CD4-positive, CD25-positive, alpha-beta regulatory T cell (primary cell): ENCODE data around the gene FLT1. TPM values are rescaled to one million over a fixed set of nuclear protein-coding genes. Genes with fewer than 3 reads are reported as not detected.
A peak's percentile ranks its signal among the peaks of the same experiment; 100 is the strongest.

ENCODE experiments used
- ATAC-seq, 2 donors: fragments of 150-1000 bp; cut with Tn5 transposase; one replicate each; pipeline ENCODE4 v1.10.0; 2021; ENCODE audit warnings: low read depth in 2 of 2, moderate number of reproducible peaks in 2 of 2, moderate library complexity in 1 of 2
- DNase-seq, 3 donors: peaks; one replicate each; pipeline versions ENCODE4 v3.0.0 to v3.0.0-alpha.2; 2012 to 2022; ENCODE audit warnings: mixed read lengths in 1 of 3
- H3K27ac ChIP-seq: one replicate; pipeline ENCODE4 v1.7.0; 2013; ENCODE audit warnings: mild to moderate bottlenecking, low read length; ENCODE audit not compliant: insufficient read depth, poor library complexity, severe bottlenecking
- H3K27me3 ChIP-seq: one replicate; pipeline ENCODE4 v1.7.0; 2013; ENCODE audit warnings: low read length; ENCODE audit not compliant: control insufficient read depth, insufficient read depth
- H3K36me3 ChIP-seq: one replicate; pipeline ENCODE4 v1.7.0; 2013; ENCODE audit warnings: mild to moderate bottlenecking, low read length, moderate library complexity; ENCODE audit not compliant: control insufficient read depth, insufficient read depth
- H3K4me1 ChIP-seq: 2 replicates; pipeline ENCODE4 v1.7.0; 2013; ENCODE audit warnings: mild to moderate bottlenecking, low read length; ENCODE audit not compliant: insufficient read depth, control insufficient read depth, poor library complexity, severe bottlenecking
- H3K4me3 ChIP-seq: one replicate; pipeline ENCODE4 v1.7.0; 2013; ENCODE audit warnings: low read depth, mild to moderate bottlenecking, low read length, moderate library complexity
- H3K9me3 ChIP-seq, 2 experiments: 1 replicate in 1 of 2; 2 replicates in 1 of 2; pipeline ENCODE4 v1.7.0; 2013; ENCODE audit warnings: low read length in 2 of 2, mild to moderate bottlenecking in 1 of 2, moderate library complexity in 1 of 2; ENCODE audit not compliant: control insufficient read depth in 2 of 2
- H3K27ac Mint-ChIP-seq, 3 donors: one replicate each; pipeline ENCODE4 v1.8.0; 2020 to 2022; ENCODE audit warnings: mild to moderate bottlenecking in 3 of 3, mixed read lengths in 3 of 3, moderate library complexity in 2 of 3
- H3K27me3 Mint-ChIP-seq: one replicate; pipeline ENCODE4 v1.8.0; 2022; ENCODE audit warnings: mild to moderate bottlenecking, mixed read lengths
- H3K36me3 Mint-ChIP-seq: one replicate; pipeline ENCODE4 v1.8.0; 2020; ENCODE audit warnings: mixed read lengths
- H3K4me1 Mint-ChIP-seq, 4 donors: one replicate each; pipeline ENCODE4 v1.8.0; 2020 to 2022; ENCODE audit warnings: mixed read lengths in 4 of 4, mild to moderate bottlenecking in 1 of 4
- H3K4me3 Mint-ChIP-seq, 4 donors: one replicate each; pipeline ENCODE4 v1.8.0; 2020 to 2022; ENCODE audit warnings: mild to moderate bottlenecking in 4 of 4, mixed read lengths in 4 of 4, moderate library complexity in 3 of 4
- H3K9me3 Mint-ChIP-seq, 7 donors: one replicate each; pipeline ENCODE4 v1.8.0; 2020 to 2022; ENCODE audit warnings: mixed read lengths in 7 of 7, mild to moderate bottlenecking in 3 of 7, moderate library complexity in 2 of 7
- polyA plus RNA-seq, 4 donors: library from polyadenylated mRNA; unstranded; fragments of 300-500 nt; fragmentation: Illumina TruSeq; gene quantifications; one replicate each; pipeline ENCODE4 v1.2.3, GENCODE V29; 2021
- total RNA-seq: library from RNA; stranded (reverse); gene quantifications from one replicate; pipeline ENCODE4 v1.2.3, GENCODE V29; 2022

FLT1 gene
- total and polyA plus RNA-seq, 5 donors from 2014 or later = 0.11 to 0.89 (median 0.28) TPM; not detected in 2

DNA sequence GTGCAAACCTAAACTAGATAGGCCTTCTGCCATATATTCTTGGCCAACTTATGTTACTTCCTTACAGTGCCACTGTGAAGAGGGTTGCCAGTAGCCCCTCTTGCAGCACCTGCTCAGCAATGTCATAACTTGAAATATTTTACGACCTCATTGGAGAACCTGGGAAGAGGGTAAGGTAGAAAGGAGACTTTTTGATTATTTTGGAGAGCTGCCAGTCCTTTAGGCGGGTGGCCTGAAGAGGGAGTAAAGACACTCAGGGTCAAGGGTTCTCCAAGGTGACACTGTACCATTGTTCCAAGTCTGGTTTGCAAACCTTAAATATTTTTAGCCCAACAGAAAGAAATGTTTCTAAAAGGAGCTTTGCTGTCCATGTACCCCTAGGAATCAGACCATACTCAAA lies 118.3 kb downstream of the FLT1 start:
- DNase-seq (no peak), ATAC-seq (no peak)
- H3K4me3 Mint-ChIP-seq = no peak overlapping the region
- no peak overlapping the region for H3K4me3 ChIP-seq
- H3K9me3 ChIP-seq = no peaks in the 10 kb centered on the region
- H3K27me3 ChIP-seq = peaks cover 7% of the 10 kb centered on the region
- H3K36me3 ChIP-seq = no peaks in the 10 kb centered on the region
- no peaks in the 10 kb centered on the region for H3K4me1 ChIP-seq
- H3K27me3 Mint-ChIP-seq = peaks cover 6% of the 10 kb centered on the region
- H3K9me3 Mint-ChIP-seq = no peaks in the 10 kb centered on the region
- H3K4me1 Mint-ChIP-seq = no peaks in the 10 kb centered on the region
- H3K27ac ChIP-seq = no peak overlapping the region
- no peak overlapping the region for H3K27ac Mint-ChIP-seq
- H3K36me3 Mint-ChIP-seq = no peaks in the 10 kb centered on the region

DNA sequence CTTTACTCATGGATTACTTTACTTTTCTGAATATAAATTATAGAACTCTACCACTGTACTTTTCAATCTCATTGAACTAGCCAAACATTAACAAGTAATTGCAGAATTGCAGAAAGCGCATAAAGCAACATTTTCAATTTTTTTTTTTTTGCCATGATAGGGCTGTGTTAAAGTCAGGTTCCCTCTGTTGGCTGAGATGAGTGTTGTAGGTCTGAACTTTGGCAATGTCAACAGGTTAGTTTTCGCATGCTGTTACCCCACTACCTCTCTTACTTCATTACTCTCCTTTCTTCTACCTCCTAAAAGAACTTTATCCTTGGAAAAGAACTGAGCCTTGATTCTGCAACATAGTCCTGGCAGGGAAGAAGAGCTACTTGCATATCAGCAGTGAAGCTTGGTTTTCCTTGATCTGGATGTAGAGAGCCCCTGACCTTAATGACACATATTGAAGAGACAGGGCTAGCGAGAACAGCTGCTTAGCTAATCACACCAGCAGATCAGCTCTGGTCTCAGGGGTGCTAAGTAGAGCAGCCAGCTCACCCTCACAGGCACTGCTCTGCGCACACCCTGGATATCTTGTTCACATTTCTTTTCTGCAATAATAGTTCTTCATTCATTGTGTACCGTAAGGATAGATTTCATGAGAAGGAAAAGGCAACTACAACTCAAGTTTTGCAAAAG lies 119.5 kb downstream of the FLT1 start:
- no peaks in the 10 kb centered on the region for H3K9me3 ChIP-seq
- H3K4me1 ChIP-seq = no peaks in the 10 kb centered on the region
- no peaks in the 10 kb centered on the region for H3K36me3 ChIP-seq
- ATAC-seq = no peak
- H3K4me3 ChIP-seq = no peak overlapping the region
- H3K4me3 Mint-ChIP-seq = no peak overlapping the region
- no peaks in the 10 kb centered on the region for H3K9me3 Mint-ChIP-seq
- no peak overlapping the region for H3K27ac Mint-ChIP-seq
- DNase-seq = no peak
- H3K36me3 Mint-ChIP-seq = no peaks in the 10 kb centered on the region
- peaks cover 6% of the 10 kb centered on the region for H3K27me3 Mint-ChIP-seq
- H3K4me1 Mint-ChIP-seq = no peaks in the 10 kb centered on the region
- no peak overlapping the region for H3K27ac ChIP-seq
- H3K27me3 ChIP-seq = peaks cover 7% of the 10 kb centered on the region

DNA sequence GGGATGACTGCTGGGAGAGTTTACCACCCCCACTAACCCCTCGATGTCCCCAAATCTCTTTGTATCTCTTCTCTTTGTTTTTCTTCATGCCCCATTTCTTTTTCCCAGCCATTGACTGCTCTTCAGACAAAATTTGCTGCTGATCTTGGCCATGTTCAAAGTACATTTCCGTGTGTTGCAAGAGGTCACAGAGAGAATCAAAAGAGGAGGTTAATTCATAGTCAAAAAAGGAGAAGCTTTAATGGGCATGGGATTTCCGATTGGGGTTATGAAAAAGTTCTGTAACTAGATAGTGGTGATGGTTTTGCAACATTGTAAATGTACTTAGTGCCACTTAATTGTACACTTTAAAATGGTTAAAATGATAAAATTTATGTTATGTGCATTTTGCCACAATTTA lies 121.1 kb downstream of the FLT1 start:
- Histone ChIP-seq H3K36me3 (no peaks in the 10 kb centered on the region), H3K27me3 (peaks cover 7% of the 10 kb centered on the region), H3K4me1 (no peaks in the 10 kb centered on the region), H3K27ac (no peak overlapping the region), H3K9me3 (no peaks in the 10 kb centered on the region), H3K4me3 (no peak overlapping the region)
- Mint-ChIP-seq H3K4me1 (no peaks in the 10 kb centered on the region), H3K27ac (no peak overlapping the region), H3K4me3 (no peak overlapping the region), H3K27me3 (peaks cover 14% of the 10 kb centered on the region), H3K36me3 (no peaks in the 10 kb centered on the region), H3K9me3 (peaks cover 0 to 1% (median 0%) of the 10 kb centered on the region in 7 donors)
- ATAC-seq (no peak), DNase-seq (no peak)

DNA sequence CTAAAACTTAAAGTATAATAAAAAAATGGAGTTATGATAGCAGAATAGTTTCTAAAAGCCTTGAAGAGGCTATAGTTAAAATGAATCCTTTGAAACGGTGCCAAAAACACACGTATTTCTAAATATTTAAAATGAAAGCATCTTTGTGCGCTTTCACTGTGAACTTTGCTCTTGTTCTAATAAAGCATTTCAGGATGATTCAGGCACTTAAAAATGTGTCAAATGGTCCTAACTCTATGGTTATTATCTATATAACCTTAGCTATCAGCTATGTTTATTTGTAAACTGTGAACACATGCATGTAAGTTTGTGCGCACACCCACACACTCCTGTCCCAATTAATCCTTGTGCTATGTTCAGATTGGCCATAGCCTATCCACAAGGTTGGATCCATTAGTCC lies 124.5 kb downstream of the FLT1 start:
- Histone ChIP-seq H3K4me3 (no peak overlapping the region), H3K9me3 (no peaks in the 10 kb centered on the region), H3K27ac (no peak overlapping the region), H3K36me3 (no peaks in the 10 kb centered on the region), H3K27me3 (no peaks in the 10 kb centered on the region), H3K4me1 (no peaks in the 10 kb centered on the region)
- Mint-ChIP-seq H3K36me3 (no peaks in the 10 kb centered on the region), H3K27me3 (peaks cover 14% of the 10 kb centered on the region), H3K4me1 (no peaks in the 10 kb centered on the region), H3K4me3 (no peak overlapping the region), H3K27ac (no peak overlapping the region), H3K9me3 (peaks cover 0 to 3% (median 0%) of the 10 kb centered on the region in 7 donors)
- ATAC-seq (no peak), DNase-seq (no peak)

DNA sequence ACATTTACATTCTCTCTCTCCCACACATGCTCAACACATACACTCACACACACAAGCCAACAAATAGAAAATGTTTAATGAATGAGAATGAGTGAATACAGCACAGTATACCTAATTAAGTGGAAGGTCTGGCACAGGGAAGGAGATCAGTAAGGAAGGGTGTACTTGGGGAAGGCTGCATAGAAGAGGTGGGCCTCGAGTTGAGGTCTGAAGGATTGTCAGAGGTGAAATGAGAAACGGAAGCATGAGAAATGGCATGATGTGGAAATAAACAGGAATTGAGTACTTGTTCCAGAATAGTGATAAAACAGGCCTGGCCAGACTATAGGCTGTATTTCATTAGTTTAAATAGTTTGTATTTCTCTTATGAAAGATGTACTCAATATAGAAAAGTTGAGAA lies 136.2 kb downstream of the FLT1 start:
- ATAC-seq = no peak
- H3K4me3 Mint-ChIP-seq = no peak overlapping the region
- no peaks in the 10 kb centered on the region for H3K27me3 Mint-ChIP-seq
- no peaks in the 10 kb centered on the region for H3K27me3 ChIP-seq
- H3K36me3 ChIP-seq = no peaks in the 10 kb centered on the region
- H3K4me3 ChIP-seq = no peak overlapping the region
- no peak for DNase-seq
- H3K36me3 Mint-ChIP-seq = no peaks in the 10 kb centered on the region
- H3K9me3 Mint-ChIP-seq = peaks cover 0 to 3% (median 0%) of the 10 kb centered on the region in 7 donors
- no peaks in the 10 kb centered on the region for H3K9me3 ChIP-seq
- no peak overlapping the region for H3K27ac Mint-ChIP-seq
- peaks cover 5 to 24% (median 8%) of the 10 kb centered on the region in 4 donors for H3K4me1 Mint-ChIP-seq
- peaks cover 7% of the 10 kb centered on the region for H3K4me1 ChIP-seq
- H3K27ac ChIP-seq = no peak overlapping the region

DNA sequence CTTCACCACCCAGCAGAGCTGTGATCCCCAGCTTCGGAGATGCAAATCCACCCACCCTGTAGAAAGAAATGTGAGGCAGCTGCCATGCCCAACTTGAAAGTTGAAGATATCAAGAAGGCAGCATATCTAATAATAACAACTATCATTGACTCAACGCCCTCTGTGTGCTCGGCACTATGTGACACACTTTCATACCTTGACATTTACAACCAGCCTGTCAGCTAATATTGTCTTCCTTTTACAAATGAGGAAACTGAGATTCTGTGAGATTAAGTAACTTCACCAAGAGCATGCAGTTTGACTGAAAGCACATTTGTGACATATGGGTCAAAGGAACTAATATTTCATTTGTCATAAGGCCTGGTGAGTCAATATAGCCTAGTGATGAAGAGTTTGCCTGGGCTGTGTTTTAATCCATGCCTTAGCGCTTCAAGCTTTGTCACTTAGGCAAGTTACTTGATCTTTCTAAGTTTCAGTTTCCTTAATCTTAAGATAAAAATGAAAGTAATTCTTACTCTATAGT lies 137.0 kb downstream of the FLT1 start:
- Mint-ChIP-seq H3K27ac (peak overlapping the region; percentile 16 to 63 (median 33)), H3K36me3 (no peaks in the 10 kb centered on the region), H3K27me3 (no peaks in the 10 kb centered on the region), H3K4me3 (peak overlapping the region in 2 of 4 donors; percentile 28 to 30), H3K4me1 (peaks cover 5 to 26% (median 8%) of the 10 kb centered on the region in 4 donors), H3K9me3 (peaks cover 0 to 3% (median 0%) of the 10 kb centered on the region in 7 donors)
- no peaks in the 10 kb centered on the region for H3K27me3 ChIP-seq
- H3K27ac ChIP-seq = no peak overlapping the region
- H3K4me3 ChIP-seq = peak overlapping the region; percentile 27
- H3K9me3 ChIP-seq = no peaks in the 10 kb centered on the region
- no peaks in the 10 kb centered on the region for H3K36me3 ChIP-seq
- peaks cover 7% of the 10 kb centered on the region for H3K4me1 ChIP-seq
- ATAC-seq (peak; percentile 12 to 40), DNase-seq (peak in 1 of 3 donors; percentile 61)

DNA sequence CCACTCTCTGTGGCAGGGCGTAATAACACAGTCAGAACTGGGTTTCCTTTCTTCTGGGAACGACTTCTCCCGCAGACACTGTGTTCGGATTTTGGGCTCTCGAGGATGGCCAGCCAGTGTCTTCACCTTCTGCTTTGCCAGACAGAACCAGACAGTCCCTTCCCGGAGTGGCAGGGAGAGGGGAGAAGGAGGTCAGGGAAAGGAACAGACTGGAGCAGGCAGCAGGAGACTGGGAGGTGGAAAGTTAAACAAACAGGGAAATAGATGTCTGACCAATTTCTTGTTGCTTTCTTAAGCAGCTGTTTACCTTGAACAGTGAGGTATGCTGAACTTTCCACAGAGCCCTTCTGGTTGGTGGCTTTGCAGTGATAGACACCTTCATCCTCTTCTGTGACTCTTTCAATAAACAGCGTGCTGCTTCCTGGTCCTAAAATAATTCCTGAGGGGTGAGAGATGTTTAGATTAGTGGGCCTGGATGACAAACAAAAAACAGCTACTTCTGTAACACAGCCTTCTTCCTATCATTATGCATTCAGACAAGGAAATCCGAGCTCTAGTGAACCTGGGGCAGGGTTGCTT lies 137.6 kb downstream of the FLT1 start:
- H3K36me3 ChIP-seq = no peaks in the 10 kb centered on the region
- H3K27ac ChIP-seq = no peak overlapping the region
- no peaks in the 10 kb centered on the region for H3K9me3 ChIP-seq
- Mint-ChIP-seq H3K27me3 (no peaks in the 10 kb centered on the region), H3K9me3 (peaks cover 0 to 6% (median 0%) of the 10 kb centered on the region in 7 donors), H3K27ac (peak overlapping the region in 2 of 3 donors; percentile 16 to 63), H3K36me3 (no peaks in the 10 kb centered on the region), H3K4me3 (peak overlapping the region in 2 of 4 donors; percentile 13 to 28), H3K4me1 (peaks cover 5 to 26% (median 8%) of the 10 kb centered on the region in 4 donors)
- DNase-seq = peak in 1 of 3 donors; percentile 34
- H3K4me1 ChIP-seq = peaks cover 7% of the 10 kb centered on the region
- no peak overlapping the region for H3K4me3 ChIP-seq
- ATAC-seq = no peak
- no peaks in the 10 kb centered on the region for H3K27me3 ChIP-seq
